ENCODE results near the gene C4BPB. TPM values are rescaled to one million over a fixed set of nuclear protein-coding genes. Genes with fewer than 3 reads are reported as not detected.

C4BPB gene
- total RNA-seq, 1 experiment from 2014 or later: 0.29 TPM

GRCh38 chr1:207084701-207085180 lies 3.9 kb upstream of the C4BPB start:
- DNase-seq (ENCODE audit: low read depth): peak; percentile 70

- no peak for DNase-seq (ENCODE audit: low read depth)
These were observed 2.8 kb upstream of the C4BPB start for GRCh38 chr1:207085887-207086286.

- DNase-seq (ENCODE audit: low read depth): no peak
These were observed 499 bp upstream of the C4BPB start for GRCh38 chr1:207088161-207088560.

GRCh38 chr1:207089627-207090355 lies 1.1 kb downstream of the C4BPB start:
- no peak for DNase-seq (ENCODE audit: low read depth)

GRCh38 chr1:207091200-207091908 lies 2.7 kb downstream of the C4BPB start:
- DNase-seq (ENCODE audit: low read depth): no peak

GRCh38 chr1:207093944-207094343 lies 5.3 kb downstream of the C4BPB start:
- no peak for DNase-seq (ENCODE audit: low read depth)

- no peak for DNase-seq (ENCODE audit: low read depth)
These were observed 9.2 kb downstream of the C4BPB start for GRCh38 chr1:207097871-207098324.

GRCh38 chr1:207101720-207102119 lies 13.1 kb downstream of the C4BPB start:
- DNase-seq (ENCODE audit: low read depth): no peak

- DNase-seq (ENCODE audit: low read depth): no peak
These were observed 13.5 kb downstream of the C4BPB start for GRCh38 chr1:207102146-207102545.

GRCh38 chr1:207102659-207103058 lies 14.0 kb downstream of the C4BPB start:
- no peak for DNase-seq (ENCODE audit: low read depth)

GRCh38 chr1:207103892-207104373 lies 15.3 kb downstream of the C4BPB start, which contains the start of gene C4BPA:
C4BPA (plus strand) TSS chr1:207104233; CDS start chr1:207113026, 8,793 bp downstream.
- no peak for DNase-seq (ENCODE audit: low read depth)

- DNase-seq (ENCODE audit: low read depth): peak; percentile 20
These were observed 20.3 kb downstream of the C4BPB start for GRCh38 chr1:207109004-207109403.

- no peak for DNase-seq (ENCODE audit: low read depth)
These were observed 24.1 kb downstream of the C4BPB start for GRCh38 chr1:207112616-207113296.

- no peak for DNase-seq (ENCODE audit: low read depth)
These were observed 26.6 kb downstream of the C4BPB start for GRCh38 chr1:207115269-207115668.

GRCh38 chr1:207124389-207124788 lies 35.7 kb downstream of the C4BPB start:
- no peak for DNase-seq (ENCODE audit: low read depth)

- no peak for DNase-seq (ENCODE audit: low read depth)
These were observed 39.8 kb downstream of the C4BPB start for GRCh38 chr1:207128336-207128921.

GRCh38 chr1:207129053-207129452 lies 40.4 kb downstream of the C4BPB start:
- no peak for DNase-seq (ENCODE audit: low read depth)

- no peak for DNase-seq (ENCODE audit: low read depth)
These were observed 41.8 kb downstream of the C4BPB start for GRCh38 chr1:207130252-207131036.

- no peak for DNase-seq (ENCODE audit: low read depth)
These were observed 42.5 kb downstream of the C4BPB start for GRCh38 chr1:207131163-207131562.

GRCh38 chr1:207134581-207134980 lies 45.9 kb downstream of the C4BPB start:
- DNase-seq (ENCODE audit: low read depth): no peak

GRCh38 chr1:207139616-207140015 lies 51.0 kb downstream of the C4BPB start:
- DNase-seq (ENCODE audit: low read depth): no peak

Measured in Daoy (cell line).